Spleen (tissue), 11 donors: ENCODE data around the gene WFDC1. TPM values are rescaled to one million over a fixed set of nuclear protein-coding genes. Genes with fewer than 3 reads are reported as not detected.
A peak's percentile ranks its signal among the peaks of the same experiment; 100 is the strongest.

ENCODE experiments used
- DNase-seq: peaks from one replicate; pipeline ENCODE4 v3.0.0-alpha.2; 2020
- H3K27ac ChIP-seq, 8 donors: fragments of 200-600 bp; sonication (generic) in 7 of 8; 1 replicate in 4 of 8; 2 replicates in 4 of 8; pipeline versions ENCODE4 v1.5.0 to v1.8.0; 2016 to 2021; ENCODE audit warnings: inconsistent platforms in 4 of 8, mild to moderate bottlenecking in 4 of 8, moderate library complexity in 1 of 8
- H3K27me3 ChIP-seq, 7 donors: fragments of 200-600 bp; sonication (generic) in 6 of 7; replicated peaks in 1 of 7; 1 replicate in 4 of 7; 2 replicates in 3 of 7; pipeline versions ENCODE4 v1.5.0 to v1.8.0; 2016 to 2021; ENCODE audit warnings: inconsistent platforms in 3 of 7, mild to moderate bottlenecking in 1 of 7
- H3K36me3 ChIP-seq, 6 donors: fragments of 200-600 bp; sonication (generic) in 5 of 6; 1 replicate in 4 of 6; 2 replicates in 2 of 6; pipeline versions ENCODE4 v1.5.0 to v1.8.0; 2016 to 2021; ENCODE audit warnings: inconsistent platforms in 2 of 6
- H3K4me1 ChIP-seq, 6 donors: fragments of 200-600 bp; sonication (generic) in 5 of 6; 1 replicate in 3 of 6; 2 replicates in 3 of 6; pipeline versions ENCODE4 v1.5.0 to v1.8.0; 2016 to 2021; ENCODE audit warnings: inconsistent platforms in 3 of 6
- H3K4me3 ChIP-seq, 8 donors: fragments of 200-600 bp; sonication (generic) in 7 of 8; 1 replicate in 4 of 8; 2 replicates in 4 of 8; pipeline versions ENCODE4 v1.5.0 to v1.8.0; 2016 to 2021; ENCODE audit warnings: inconsistent platforms in 4 of 8, mild to moderate bottlenecking in 4 of 8, moderate library complexity in 2 of 8
- H3K9me3 ChIP-seq, 8 donors: fragments of 200-600 bp; sonication (generic) in 7 of 8; 1 replicate in 4 of 8; 2 replicates in 4 of 8; pipeline versions ENCODE4 v1.5.0 to v1.8.0; 2016 to 2021; ENCODE audit warnings: inconsistent platforms in 4 of 8
- CTCF ChIP-seq, 11 experiments: fragments of 200-600 bp in 7 of 11; fragments of 450-650 bp in 4 of 11; sonication (generic) in 4 of 11; IDR thresholded peaks in 8 of 11; conservative IDR thresholded peaks in 3 of 11; 1 replicate in 7 of 11; 2 replicates in 4 of 11; pipeline versions ENCODE4 v1.4.0 to v1.8.0; 2016 to 2021; ENCODE audit warnings: antibody characterized with exemption in 11 of 11, inconsistent platforms in 4 of 11, mild to moderate bottlenecking in 1 of 11
- POLR2A ChIP-seq, 3 donors: fragments of 450-650 bp; IDR thresholded peaks; one replicate each; pipeline ENCODE4 v1.5.1; 2017; ENCODE audit warnings: antibody characterized with exemption in 3 of 3, mild to moderate bottlenecking in 1 of 3
- POLR2AphosphoS5 ChIP-seq, 3 donors: sonication (generic); formaldehyde crosslinking; IDR thresholded peaks; one replicate each; pipeline ENCODE4 v1.5.1; 2017; ENCODE audit warnings: antibody characterized with exemption in 3 of 3
- WGBS, 5 donors: extraction: QIAGEN DNeasy Blood & Tissue Kit in 3 of 5; methylation state at CpG; one replicate each; pipeline versions ENCODE4 v1.1.5 to v1.1.7; 2013 to 2018; 5-methylcytosine and 5-hydroxymethylcytosine counted together
- intact Hi-C: fragments of 100-400 bp; cut with DNase I; formaldehyde crosslinking; loops from one replicate; pipeline ENCODE4 v1.15.0; 2023; ENCODE audit warnings: low total_unique reads
- polyA plus RNA-seq, 3 donors: library from polyadenylated mRNA; stranded (reverse); fragments of 200-250 nt; gene quantifications; one replicate each; pipeline ENCODE4 v1.2.1, GENCODE V29; 2013
- total RNA-seq, 7 donors: library from RNA; depleted of rRNA in 3 of 7; stranded (reverse); fragments of >200 nt in 3 of 7; fragmentation: NEBNext Ultra II Directional in 4 of 7; extraction: Animal tissue kit (Norgen Biotek cat#: 25700) in 4 of 7; gene quantifications; one replicate each; pipeline versions ENCODE4 v1.1.0 to v1.2.1, GENCODE V29; 2016 to 2021
- donor health status: healthy with polysubstance abuse.
- donor health status: DM: no; HTN: no; CAD: no; lungs with moderate emphysema.
- donor health status: DM: no; HTN: no; CAD: no.
- donor health status: Bipolar disorder and iron deficiency.
- donor health status: healthy.
- donor health status: DM: no; HTN: no; CAD: no.
- donor health status: DM: yes; HTN: yes; CAD: no.

WFDC1 gene
- total and polyA plus RNA-seq, 10 donors, result 1.6 to 6.6 (median 2.2) TPM

- no peaks in the 10 kb centered on the region for H3K9me3 ChIP-seq
- H3K36me3 ChIP-seq, result no peaks in the 10 kb centered on the region
- no peak overlapping the region for H3K27ac ChIP-seq
- peaks cover 0 to 52% (median 0%) of the 10 kb centered on the region in 7 donors for H3K27me3 ChIP-seq
- no peak overlapping the region for H3K4me3 ChIP-seq
- peaks cover 0 to 13% (median 0%) of the 10 kb centered on the region in 6 donors for H3K4me1 ChIP-seq
- TF ChIP-seq POLR2AphosphoS5 (IDR thresholded peaks at IDR 0.05), result no peak
- no peak for TF ChIP-seq POLR2A (IDR thresholded peaks at IDR 0.05)
- TF ChIP-seq CTCF (IDR thresholded peaks at IDR 0.05 in 8 of 11, conservative IDR thresholded peaks at IDR 0.05 in 3 of 11), result no peak
- intact Hi-C loops, result no loop called here
- no peak for DNase-seq
- WGBS, 5 donors, result 76 to 91% (median 78%) methylated on average over 22 of the region's 22 CpGs
These were observed 12.7 kb downstream of the WFDC1 start for GRCh38 chr16:84307209-84307954.

GRCh38 chr16:84308120-84308519 is 13.4 kb downstream of the WFDC1 start:
- peaks cover 0 to 59% (median 7%) of the 10 kb centered on the region in 7 donors for H3K27me3 ChIP-seq
- H3K9me3 ChIP-seq, result no peaks in the 10 kb centered on the region
- 29 to 40% (median 34%) methylated on average over 11 of the region's 11 CpGs for WGBS, 5 donors
- H3K4me3 ChIP-seq, result no peak overlapping the region
- intact Hi-C loops, result no loop called here
- H3K36me3 ChIP-seq, result no peaks in the 10 kb centered on the region
- peaks cover 0 to 9% (median 0%) of the 10 kb centered on the region in 6 donors for H3K4me1 ChIP-seq
- TF ChIP-seq POLR2AphosphoS5 (IDR thresholded peaks at IDR 0.05), result peak in 1 of 3 donors; percentile 31
- no peak for TF ChIP-seq POLR2A (IDR thresholded peaks at IDR 0.05)
- peak in 10 of 11 experiments; percentile 12 to 66 (median 50) for TF ChIP-seq CTCF (IDR thresholded peaks at IDR 0.05 in 8 of 11, conservative IDR thresholded peaks at IDR 0.05 in 3 of 11)
- peak; percentile 81 for DNase-seq
- H3K27ac ChIP-seq, result no peak overlapping the region

- TF ChIP-seq CTCF (IDR thresholded peaks at IDR 0.05 in 8 of 11, conservative IDR thresholded peaks at IDR 0.05 in 3 of 11) (no peak), POLR2A (IDR thresholded peaks at IDR 0.05) (no peak), POLR2AphosphoS5 (IDR thresholded peaks at IDR 0.05) (no peak)
- Histone ChIP-seq H3K27me3 (peaks cover 0 to 67% (median 13%) of the 10 kb centered on the region in 7 donors), H3K9me3 (no peaks in the 10 kb centered on the region), H3K4me3 (no peak overlapping the region), H3K4me1 (peaks cover 0 to 7% (median 0%) of the 10 kb centered on the region in 6 donors), H3K36me3 (no peaks in the 10 kb centered on the region), H3K27ac (no peak overlapping the region)
- WGBS, 5 donors, result 88 to 92% (median 89%) methylated on average over 7 of the region's 7 CpGs
- no peak for DNase-seq
- intact Hi-C loops, result no loop called here
These were observed 16.0 kb downstream of the WFDC1 start for GRCh38 chr16:84310642-84311041.

- TF ChIP-seq POLR2AphosphoS5 (IDR thresholded peaks at IDR 0.05), result no peak
- TF ChIP-seq CTCF (IDR thresholded peaks at IDR 0.05 in 8 of 11, conservative IDR thresholded peaks at IDR 0.05 in 3 of 11), result no peak
- no peak for TF ChIP-seq POLR2A (IDR thresholded peaks at IDR 0.05)
- Histone ChIP-seq H3K4me3 (no peak overlapping the region), H3K9me3 (peaks cover 0 to 8% (median 7%) of the 10 kb centered on the region in 8 donors), H3K36me3 (no peaks in the 10 kb centered on the region), H3K27ac (no peak overlapping the region), H3K4me1 (peaks cover 0 to 6% (median 0%) of the 10 kb centered on the region in 6 donors), H3K27me3 (peaks cover 0 to 56% (median 13%) of the 10 kb centered on the region in 7 donors)
- no peak for DNase-seq
- intact Hi-C loops, result no loop called here
- WGBS, 5 donors, result 8 to 21% (median 17%) methylated on average over 35 to 55 of the region's 55 CpGs
These were observed 18.2 kb downstream of the WFDC1 start for GRCh38 chr16:84312783-84313382.
